ENCODE results near the gene PAF1. TPM values are rescaled to one million over a fixed set of nuclear protein-coding genes. Genes with fewer than 3 reads are reported as not detected.

PAF1 gene
- polyA plus RNA-seq, 1 donor (not counting 4 experiments of a cell fraction or from before 2014, with no cell fraction given): 39.4 TPM

DNA sequence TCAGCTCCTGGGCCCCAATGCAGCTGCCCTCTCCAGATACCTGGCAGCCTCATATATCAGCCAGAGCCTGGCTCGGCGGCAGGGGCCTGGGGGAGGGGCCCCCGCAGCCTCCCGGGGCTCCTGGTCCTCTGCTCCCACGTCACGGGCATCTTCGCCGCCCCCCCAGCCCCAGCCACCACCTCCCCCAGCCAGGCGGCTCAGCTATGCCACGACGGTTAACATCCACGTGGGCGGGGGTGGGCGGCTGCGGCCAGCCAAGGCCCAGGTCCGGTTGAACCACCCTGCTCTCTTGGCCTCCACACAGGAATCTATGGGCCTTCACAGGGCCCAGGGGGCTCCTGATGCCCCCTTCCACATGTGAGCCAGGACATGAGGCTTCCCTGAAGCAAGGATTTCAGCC lies 34.0 kb upstream of the PAF1 start:
- H3K9me3 ChIP-seq (ENCODE audit: control insufficient read depth, low read depth, low read length): no peaks in the 10 kb centered on the region
- H3K27ac ChIP-seq (ENCODE audit: control insufficient read depth, insufficient read depth, low read length): no peak overlapping the region
- H3K4me2 ChIP-seq (ENCODE audit: control insufficient read depth, extremely low read depth, insufficient read depth, low read depth, low read length): no peak overlapping the region
- H3K9me1 ChIP-seq (ENCODE audit: control insufficient read depth, extremely low read depth, insufficient read depth, low read length): no peaks in the 10 kb centered on the region
- H2AFZ ChIP-seq (ENCODE audit: control insufficient read depth, low read length): no peak overlapping the region
- TF ChIP-seq, protein P1, sequence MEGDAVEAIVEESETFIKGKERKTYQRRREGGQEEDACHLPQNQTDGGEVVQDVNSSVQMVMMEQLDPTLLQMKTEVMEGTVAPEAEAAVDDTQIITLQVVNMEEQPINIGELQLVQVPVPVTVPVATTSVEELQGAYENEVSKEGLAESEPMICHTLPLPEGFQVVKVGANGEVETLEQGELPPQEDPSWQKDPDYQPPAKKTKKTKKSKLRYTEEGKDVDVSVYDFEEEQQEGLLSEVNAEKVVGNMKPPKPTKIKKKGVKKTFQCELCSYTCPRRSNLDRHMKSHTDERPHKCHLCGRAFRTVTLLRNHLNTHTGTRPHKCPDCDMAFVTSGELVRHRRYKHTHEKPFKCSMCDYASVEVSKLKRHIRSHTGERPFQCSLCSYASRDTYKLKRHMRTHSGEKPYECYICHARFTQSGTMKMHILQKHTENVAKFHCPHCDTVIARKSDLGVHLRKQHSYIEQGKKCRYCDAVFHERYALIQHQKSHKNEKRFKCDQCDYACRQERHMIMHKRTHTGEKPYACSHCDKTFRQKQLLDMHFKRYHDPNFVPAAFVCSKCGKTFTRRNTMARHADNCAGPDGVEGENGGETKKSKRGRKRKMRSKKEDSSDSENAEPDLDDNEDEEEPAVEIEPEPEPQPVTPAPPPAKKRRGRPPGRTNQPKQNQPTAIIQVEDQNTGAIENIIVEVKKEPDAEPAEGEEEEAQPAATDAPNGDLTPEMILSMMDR (optimal IDR thresholded peaks at IDR 0.05 in 1 of 3, IDR thresholded peaks at IDR 0.05 in 1 of 3, conservative IDR thresholded peaks at IDR 0.05 in 1 of 3; ENCODE audit: extremely low read depth in 1 of 3, insufficient read depth in 2 of 3, low read length in 3 of 3): no peak
- no peak for TF ChIP-seq EZH2 (IDR thresholded peaks at IDR 0.05; ENCODE audit: low read length)
- no peaks in the 10 kb centered on the region for H3K4me1 ChIP-seq (ENCODE audit: control insufficient read depth, extremely low read depth, insufficient read depth, low read length)
- peaks cover 0 to 3% of the 10 kb centered on the region in 2 experiments for H3K36me3 ChIP-seq (ENCODE audit: control insufficient read depth in 2 of 2, extremely low read depth in 1 of 2, insufficient read depth in 2 of 2, low read length in 2 of 2)
- no peaks in the 10 kb centered on the region for H4K20me1 ChIP-seq (ENCODE audit: control insufficient read depth, extremely low read depth, insufficient read depth, low read length)
- H3K9ac ChIP-seq (ENCODE audit: control insufficient read depth, extremely low read depth, insufficient read depth, low read length): no peak overlapping the region
- no peaks in the 10 kb centered on the region for H3K79me2 ChIP-seq (ENCODE audit: control insufficient read depth, insufficient read depth, low read length)
- no peaks in the 10 kb centered on the region for H3K27me3 ChIP-seq (ENCODE audit: control insufficient read depth, extremely low read depth, insufficient read depth, low read length)
- dilution Hi-C loops (cut with MboI; ENCODE audit: extremely low pct_ligation_motif_present, low sequenced_read_pairs): no loop called here
- no peak for FAIRE-seq
- H3K4me3 ChIP-seq (ENCODE audit: control insufficient read depth in 2 of 3, extremely low read depth in 1 of 3, insufficient read depth in 2 of 3, low read depth in 1 of 3, low read length in 3 of 3): no peak overlapping the region
- no peak for DNase-seq (ENCODE audit: low read depth, low spot score)

DNA sequence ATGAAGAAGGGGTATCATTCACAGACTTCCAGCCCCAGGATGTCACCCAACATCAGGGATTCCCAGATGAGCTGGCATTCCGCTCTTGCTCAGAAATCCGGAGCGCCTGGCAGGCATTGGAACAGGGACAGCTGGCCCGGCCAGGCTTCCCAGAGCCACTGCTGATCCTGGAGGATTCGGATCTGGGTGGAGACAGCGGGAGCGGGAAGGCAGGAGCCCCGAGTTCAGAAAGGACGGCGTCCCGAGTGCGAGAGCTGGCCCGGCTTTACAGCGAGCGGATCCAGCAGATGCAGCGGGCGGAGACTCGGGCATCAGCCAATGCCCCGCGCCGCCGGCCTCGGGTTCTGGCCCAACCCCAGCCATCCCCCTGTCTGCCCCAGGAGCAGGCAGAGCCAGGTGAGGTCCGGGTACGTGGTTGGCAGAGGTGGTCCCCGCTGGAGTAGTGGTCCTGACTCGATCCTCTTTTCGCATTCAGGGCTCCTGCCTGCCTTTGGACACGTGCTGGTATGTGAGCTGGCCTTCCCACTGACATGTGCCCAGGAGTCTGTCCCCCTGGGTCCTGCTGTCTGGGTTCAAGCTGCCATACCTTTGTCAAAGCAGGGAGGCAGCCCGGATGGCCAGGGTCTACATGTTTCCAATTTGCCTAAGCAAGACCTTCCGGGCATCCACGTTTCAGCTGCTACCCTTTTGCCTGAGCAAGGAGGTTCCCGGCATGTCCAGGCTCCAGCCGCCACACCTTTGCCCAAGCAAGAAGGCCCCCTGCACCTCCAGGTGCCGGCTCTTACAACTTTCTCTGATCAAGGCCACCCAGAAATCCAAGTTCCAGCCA lies 32.6 kb upstream of the PAF1 start:
- TF ChIP-seq EZH2 (IDR thresholded peaks at IDR 0.05; ENCODE audit: low read length): no peak
- TF ChIP-seq, protein P1 (optimal IDR thresholded peaks at IDR 0.05 in 1 of 3, IDR thresholded peaks at IDR 0.05 in 1 of 3, conservative IDR thresholded peaks at IDR 0.05 in 1 of 3; ENCODE audit: extremely low read depth in 1 of 3, insufficient read depth in 2 of 3, low read length in 3 of 3): no peak
- dilution Hi-C loops (cut with MboI; ENCODE audit: extremely low pct_ligation_motif_present, low sequenced_read_pairs): no loop called here
- FAIRE-seq (no peak), DNase-seq (ENCODE audit: low read depth, low spot score) (no peak)
- Histone ChIP-seq H3K9me3 (ENCODE audit: control insufficient read depth, low read depth, low read length) (no peaks in the 10 kb centered on the region), H3K27ac (ENCODE audit: control insufficient read depth, insufficient read depth, low read length) (no peak overlapping the region), H3K4me1 (ENCODE audit: control insufficient read depth, extremely low read depth, insufficient read depth, low read length) (no peaks in the 10 kb centered on the region), H3K9me1 (ENCODE audit: control insufficient read depth, extremely low read depth, insufficient read depth, low read length) (no peaks in the 10 kb centered on the region), H3K27me3 (ENCODE audit: control insufficient read depth, extremely low read depth, insufficient read depth, low read length) (no peaks in the 10 kb centered on the region), H3K4me3 (ENCODE audit: control insufficient read depth in 2 of 3, extremely low read depth in 1 of 3, insufficient read depth in 2 of 3, low read depth in 1 of 3, low read length in 3 of 3) (no peak overlapping the region), H3K9ac (ENCODE audit: control insufficient read depth, extremely low read depth, insufficient read depth, low read length) (no peak overlapping the region), H2AFZ (ENCODE audit: control insufficient read depth, low read length) (no peak overlapping the region), H3K4me2 (ENCODE audit: control insufficient read depth, extremely low read depth, insufficient read depth, low read depth, low read length) (no peak overlapping the region), H3K36me3 (ENCODE audit: control insufficient read depth in 2 of 2, extremely low read depth in 1 of 2, insufficient read depth in 2 of 2, low read length in 2 of 2) (peaks cover 4 to 8% of the 10 kb centered on the region in 2 experiments), H3K79me2 (ENCODE audit: control insufficient read depth, insufficient read depth, low read length) (no peaks in the 10 kb centered on the region), H4K20me1 (ENCODE audit: control insufficient read depth, extremely low read depth, insufficient read depth, low read length) (no peaks in the 10 kb centered on the region)

Data from keratinocyte (primary cell).